GM18498 (cell line): ENCODE data around the gene RAB9A.

ENCODE experiments used
- ATAC-seq: cut with Tn5 transposase; IDR thresholded peaks from one replicate; pipeline ENCODE4 v1.9.1; 2021; ENCODE audit warnings: mild to moderate bottlenecking, moderate library complexity; ENCODE audit not compliant: unreplicated experiment

The RAB9A gene

GRCh38 chrX:13742397-13743176 is 53.7 kb downstream of the RAB9A start:
- peak; percentile 93 for ATAC-seq

GRCh38 chrX:13747836-13748235 is 58.9 kb downstream of the RAB9A start:
- no peak for ATAC-seq

GRCh38 chrX:13748486-13748885 is 59.6 kb downstream of the RAB9A start:
- no peak for ATAC-seq

DNA sequence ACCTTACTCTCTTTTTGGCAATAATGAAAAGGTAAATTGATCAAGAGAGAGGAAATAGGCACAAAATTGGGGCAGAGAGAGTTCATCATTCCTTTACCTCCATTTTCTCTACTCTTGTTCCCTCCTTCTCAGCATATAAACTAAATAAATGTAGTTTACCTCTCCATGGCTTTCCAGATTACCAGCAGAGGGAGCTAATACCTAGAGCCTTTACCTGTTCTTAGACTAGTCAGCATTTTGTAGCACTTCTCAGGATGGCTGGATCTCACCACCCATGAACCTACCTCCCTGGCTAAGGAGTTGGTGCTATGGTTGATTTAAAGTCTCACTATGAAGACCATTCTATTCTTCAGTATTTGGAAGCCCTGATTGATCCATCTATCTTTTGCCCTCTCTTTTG is 61.3 kb downstream of the RAB9A start:
- no peak for ATAC-seq

GRCh38 chrX:13750812-13751211 is 61.9 kb downstream of the RAB9A start:
- ATAC-seq = no peak

- ATAC-seq = no peak
Observed at GRCh38 chrX:13752141-13752540, 63.2 kb downstream of the RAB9A start.

DNA sequence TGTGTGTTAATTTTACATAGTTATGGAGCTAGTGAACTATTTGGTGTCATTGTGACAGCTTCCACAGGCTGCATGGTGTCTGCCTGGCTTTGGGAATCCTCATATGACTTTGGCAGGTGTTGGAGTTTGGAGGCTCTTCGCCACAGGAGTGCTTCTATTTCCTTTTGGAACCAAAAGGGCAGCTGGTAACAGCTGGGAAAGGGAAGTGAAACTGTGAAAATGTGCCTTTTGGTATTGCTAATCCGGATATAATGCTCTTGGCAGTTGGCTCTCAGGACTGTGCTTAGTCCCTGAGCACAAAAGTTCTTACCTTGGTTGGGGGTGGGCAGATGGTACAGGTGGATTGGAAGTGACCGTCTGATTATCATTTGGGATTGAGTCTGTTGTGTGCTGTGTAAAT is 63.7 kb downstream of the RAB9A start:
- ATAC-seq = peak; percentile 64

DNA sequence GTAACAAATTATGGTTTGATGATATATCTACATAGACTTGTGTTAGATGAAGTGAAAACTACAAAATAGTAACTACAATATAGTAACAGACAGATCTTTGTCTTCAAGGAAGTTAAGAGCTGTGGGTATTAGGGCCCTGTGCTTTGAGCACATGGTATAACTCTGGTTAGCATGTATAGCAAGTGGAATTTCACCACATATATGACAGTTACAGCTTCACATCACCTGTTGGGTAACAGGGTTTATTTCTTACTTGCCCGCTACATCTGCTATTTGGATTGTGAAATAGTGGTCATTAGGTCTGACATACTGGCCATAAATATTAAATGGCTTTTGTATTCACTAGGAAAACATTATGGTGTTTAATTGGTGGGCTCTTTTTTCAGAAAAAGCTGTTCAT is 65.8 kb downstream of the RAB9A start:
- no peak for ATAC-seq

DNA sequence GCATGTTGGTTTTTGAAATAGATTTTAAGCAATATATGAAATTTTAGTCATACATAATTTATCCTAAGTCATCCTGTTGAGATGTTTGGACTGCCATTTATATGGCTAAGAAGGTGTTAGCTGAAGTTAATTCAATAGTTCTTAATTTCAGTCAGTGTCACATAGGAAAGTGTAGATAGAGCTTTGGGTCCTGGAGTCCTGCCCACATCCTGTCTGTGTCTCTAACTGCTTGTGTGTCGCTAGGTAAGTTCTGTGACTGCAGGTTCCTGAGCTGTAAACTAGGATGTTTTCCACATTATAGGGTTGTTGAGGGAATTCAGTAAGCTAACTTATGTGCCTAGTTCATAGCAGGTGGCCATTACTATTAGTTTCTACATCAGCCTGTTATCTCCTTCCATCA is 66.3 kb downstream of the RAB9A start:
- peak; percentile 39 for ATAC-seq

- no peak for ATAC-seq
Observed at GRCh38 chrX:13756381-13756780, 67.5 kb downstream of the RAB9A start.

DNA sequence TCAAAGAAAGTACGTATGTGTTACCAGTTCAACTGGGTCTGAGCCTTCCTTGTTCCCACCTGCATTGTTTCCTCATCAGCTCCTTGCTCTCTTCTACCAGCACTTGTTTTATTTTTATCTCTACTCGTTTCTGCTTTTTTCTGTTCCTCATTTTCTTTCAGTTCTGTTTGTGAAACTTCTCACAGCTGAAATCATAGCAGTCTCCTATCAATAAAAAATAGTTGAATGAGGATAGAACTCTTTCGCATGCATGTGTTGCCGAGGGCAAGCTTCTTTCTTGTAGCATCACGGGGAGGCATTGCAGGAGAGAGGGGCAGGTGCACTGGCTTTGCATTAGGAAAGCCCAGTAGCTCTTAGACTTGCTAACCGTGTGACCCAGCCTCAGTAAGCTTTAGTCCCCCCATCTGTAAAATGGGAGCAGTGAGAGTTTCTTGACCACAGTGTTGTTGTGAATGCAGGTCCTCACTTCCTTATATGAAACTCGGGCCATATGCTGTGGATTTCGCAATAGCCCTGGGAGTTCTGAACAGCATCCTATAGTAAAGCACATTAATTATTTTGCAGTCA is 70.3 kb downstream of the RAB9A start:
- ATAC-seq = peak; percentile 76
